ENCODE measurements around the gene CMTR2. TPM values are rescaled to one million over a fixed set of nuclear protein-coding genes. Genes with fewer than 3 reads are reported as not detected.

CMTR2 gene
- total RNA-seq, 1 donor = 42.7 TPM

DNA sequence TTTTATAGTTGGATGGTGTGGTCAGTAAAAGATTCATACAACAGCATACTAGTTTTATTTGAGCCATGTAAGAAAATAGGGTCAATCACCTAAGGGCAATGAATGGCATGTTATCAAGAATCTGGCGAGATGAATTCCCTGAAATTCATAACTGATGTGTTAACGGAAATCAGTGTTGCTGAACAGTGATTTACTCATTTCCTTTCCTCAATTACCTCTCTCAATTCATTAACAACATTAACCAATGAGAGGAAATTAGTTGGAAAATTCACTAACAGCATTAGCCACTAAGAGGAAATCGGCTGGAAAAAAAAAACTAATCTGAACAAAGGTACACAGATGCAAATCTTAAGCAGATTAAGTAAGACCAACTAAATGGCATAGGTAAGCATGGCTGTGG lies 6.3 kb downstream of the CMTR2 start:
- no peak for DNase-seq (ENCODE audit: low read depth)
- no peak overlapping the region for H3K4me3 ChIP-seq (ENCODE audit: low read depth, low read length)
- TF ChIP-seq CTCF (IDR thresholded peaks at IDR 0.05; ENCODE audit: insufficient read depth, low read depth, low read length) = no peak

DNA sequence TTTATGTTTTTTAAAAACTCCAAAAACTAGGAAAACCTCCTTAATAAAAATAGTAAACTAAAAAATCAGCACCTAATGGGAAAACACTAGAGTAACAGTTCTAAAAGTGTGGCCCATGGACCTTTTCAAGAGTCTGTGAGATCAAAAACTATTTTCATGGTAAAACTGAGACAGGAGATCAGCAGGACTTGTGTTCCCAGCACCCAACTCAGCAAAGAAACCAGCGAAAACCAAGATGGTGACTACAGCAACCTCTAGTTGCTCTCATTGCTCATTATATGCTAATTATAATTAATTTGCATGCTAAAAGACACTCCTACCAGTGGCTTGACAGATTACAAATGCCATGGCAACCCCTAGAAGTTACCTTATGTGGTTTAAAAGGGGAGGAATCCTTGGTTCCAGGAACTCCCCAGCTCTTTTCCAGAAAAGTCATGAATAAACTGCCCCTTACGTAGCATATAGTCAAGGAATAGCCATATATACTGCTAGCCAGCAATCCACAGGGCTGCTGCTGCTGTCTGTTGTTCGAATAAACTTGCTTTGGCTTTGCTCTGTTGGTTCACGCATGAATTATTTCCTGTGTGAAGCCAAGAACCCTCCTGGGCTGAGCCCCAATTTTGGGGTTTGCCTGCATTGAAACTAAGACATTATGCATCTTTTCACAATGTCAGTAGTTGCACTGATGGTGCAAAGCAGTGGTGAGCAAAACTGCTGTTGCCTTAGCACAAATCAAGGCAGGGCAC lies 12.4 kb downstream of the CMTR2 start:
- DNase-seq (ENCODE audit: low read depth) = no peak
- no peak for TF ChIP-seq CTCF (IDR thresholded peaks at IDR 0.05; ENCODE audit: insufficient read depth, low read depth, low read length)
- H3K4me3 ChIP-seq (ENCODE audit: low read depth, low read length) = no peak overlapping the region

GRCh38 chr16:71273384-71273783 lies 15.8 kb downstream of the CMTR2 start:
- no peak for TF ChIP-seq CTCF (IDR thresholded peaks at IDR 0.05; ENCODE audit: insufficient read depth, low read depth, low read length)
- no peak overlapping the region for H3K4me3 ChIP-seq (ENCODE audit: low read depth, low read length)
- no peak for DNase-seq (ENCODE audit: low read depth)

DNA sequence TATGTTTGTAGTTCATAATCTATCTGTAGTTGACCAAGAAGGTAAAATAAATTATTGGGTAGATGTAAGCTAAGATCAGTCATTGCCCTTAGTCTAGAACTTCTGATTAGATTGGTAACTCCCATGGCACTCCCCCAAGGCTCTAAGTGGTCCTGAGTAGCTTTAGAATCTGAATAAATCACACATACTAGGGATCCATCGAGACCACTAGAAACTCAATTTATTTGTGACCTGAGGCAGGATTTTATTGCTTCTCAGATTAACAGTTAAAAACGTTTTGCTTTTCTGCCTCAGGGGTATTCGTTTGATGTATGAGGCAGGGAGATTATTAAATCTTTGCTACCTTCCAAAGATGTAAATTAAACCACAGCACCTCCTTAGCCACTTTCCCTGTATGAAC lies 24.9 kb downstream of the CMTR2 start:
- H3K4me3 ChIP-seq (ENCODE audit: low read depth, low read length) = no peak overlapping the region
- no peak for DNase-seq (ENCODE audit: low read depth)
- no peak for TF ChIP-seq CTCF (IDR thresholded peaks at IDR 0.05; ENCODE audit: insufficient read depth, low read depth, low read length)

DNA sequence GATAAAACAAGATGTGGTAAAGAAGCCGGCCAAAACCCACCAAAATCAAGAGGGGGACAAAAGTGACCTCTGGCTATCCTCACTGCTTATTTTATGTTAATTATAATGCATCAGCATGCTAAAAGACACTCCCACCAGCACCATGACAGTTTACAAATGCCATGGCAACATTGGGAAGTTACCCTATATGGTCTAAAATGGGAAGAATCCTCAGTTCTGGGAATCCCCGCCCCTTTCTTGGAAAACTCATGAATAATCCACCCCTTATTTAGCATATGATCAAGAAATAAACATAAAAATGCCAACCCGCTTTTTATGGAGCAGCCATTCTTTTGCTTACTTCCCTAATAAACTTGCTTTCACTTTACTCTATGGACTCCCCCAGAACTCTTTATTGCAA lies 25.6 kb downstream of the CMTR2 start:
- no peak for TF ChIP-seq CTCF (IDR thresholded peaks at IDR 0.05; ENCODE audit: insufficient read depth, low read depth, low read length)
- H3K4me3 ChIP-seq (ENCODE audit: low read depth, low read length) = no peak overlapping the region
- DNase-seq (ENCODE audit: low read depth) = no peak

DNA sequence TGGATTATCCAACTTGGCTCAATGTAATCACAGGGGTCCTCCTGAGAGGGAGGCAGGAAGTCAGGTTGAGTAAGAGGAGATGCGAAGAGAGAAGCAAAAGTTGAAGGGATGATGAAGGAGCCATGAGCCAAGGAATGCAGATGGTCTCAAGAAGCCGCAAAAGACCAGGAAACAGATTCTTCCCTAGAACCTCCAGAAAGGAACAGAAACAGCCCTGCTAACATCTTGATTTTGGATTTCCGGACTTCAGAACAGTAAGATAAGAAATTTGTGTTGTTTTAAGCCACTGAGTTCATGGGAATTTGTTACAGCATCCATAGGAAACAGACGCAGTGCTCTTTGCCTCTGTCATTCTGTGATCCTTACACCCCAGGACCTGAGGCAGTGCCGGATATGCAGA lies 26.8 kb downstream of the CMTR2 start:
- H3K4me3 ChIP-seq (ENCODE audit: low read depth, low read length) = no peak overlapping the region
- TF ChIP-seq CTCF (IDR thresholded peaks at IDR 0.05; ENCODE audit: insufficient read depth, low read depth, low read length) = no peak
- no peak for DNase-seq (ENCODE audit: low read depth)

DNA sequence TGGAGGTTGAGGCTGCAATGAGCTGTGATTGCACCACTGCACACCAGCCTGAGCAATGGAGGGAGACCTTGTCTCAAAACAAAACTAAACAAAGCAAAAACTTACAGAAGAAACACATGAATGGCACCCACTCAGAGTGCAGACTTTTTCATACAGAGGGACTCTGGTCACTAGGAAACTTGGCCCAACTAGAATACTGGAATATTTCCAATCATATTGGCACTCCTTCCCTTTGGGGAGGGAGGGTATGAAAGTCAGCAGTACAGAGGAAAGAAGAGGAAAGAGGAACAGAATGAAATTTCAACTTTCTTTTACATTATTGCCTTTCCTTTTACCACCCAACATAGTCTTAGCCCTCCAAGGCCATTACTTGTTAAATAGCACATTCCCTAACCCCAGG lies 28.2 kb downstream of the CMTR2 start:
- DNase-seq (ENCODE audit: low read depth) = no peak
- no peak overlapping the region for H3K4me3 ChIP-seq (ENCODE audit: low read depth, low read length)
- TF ChIP-seq CTCF (IDR thresholded peaks at IDR 0.05; ENCODE audit: insufficient read depth, low read depth, low read length) = no peak
